ENCODE results near the gene TSACC.

Gene TSACC

DNA sequence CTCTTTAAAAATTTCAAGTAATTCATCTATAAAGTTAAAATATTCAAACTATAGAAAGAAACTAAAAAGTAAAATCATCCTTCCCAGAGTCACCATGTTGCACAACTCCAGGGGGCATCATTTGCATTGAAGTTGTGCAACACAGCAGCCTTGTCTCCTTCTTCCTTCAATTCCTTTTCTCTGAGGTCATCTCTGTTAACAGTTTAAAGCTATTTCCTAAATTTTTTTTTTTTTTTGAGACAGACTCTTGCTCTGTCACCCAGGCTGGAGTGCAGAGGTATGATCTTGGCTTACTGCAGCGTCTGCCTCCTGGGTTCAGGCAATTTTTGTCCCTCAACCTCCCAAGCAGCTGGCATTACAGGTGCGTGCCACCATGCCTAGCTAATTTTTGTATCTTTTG lies 37.8 kb downstream of the TSACC start:
- H3K27me3 ChIP-seq (replicated peaks): peaks cover 8% of the 10 kb centered on the region

DNA sequence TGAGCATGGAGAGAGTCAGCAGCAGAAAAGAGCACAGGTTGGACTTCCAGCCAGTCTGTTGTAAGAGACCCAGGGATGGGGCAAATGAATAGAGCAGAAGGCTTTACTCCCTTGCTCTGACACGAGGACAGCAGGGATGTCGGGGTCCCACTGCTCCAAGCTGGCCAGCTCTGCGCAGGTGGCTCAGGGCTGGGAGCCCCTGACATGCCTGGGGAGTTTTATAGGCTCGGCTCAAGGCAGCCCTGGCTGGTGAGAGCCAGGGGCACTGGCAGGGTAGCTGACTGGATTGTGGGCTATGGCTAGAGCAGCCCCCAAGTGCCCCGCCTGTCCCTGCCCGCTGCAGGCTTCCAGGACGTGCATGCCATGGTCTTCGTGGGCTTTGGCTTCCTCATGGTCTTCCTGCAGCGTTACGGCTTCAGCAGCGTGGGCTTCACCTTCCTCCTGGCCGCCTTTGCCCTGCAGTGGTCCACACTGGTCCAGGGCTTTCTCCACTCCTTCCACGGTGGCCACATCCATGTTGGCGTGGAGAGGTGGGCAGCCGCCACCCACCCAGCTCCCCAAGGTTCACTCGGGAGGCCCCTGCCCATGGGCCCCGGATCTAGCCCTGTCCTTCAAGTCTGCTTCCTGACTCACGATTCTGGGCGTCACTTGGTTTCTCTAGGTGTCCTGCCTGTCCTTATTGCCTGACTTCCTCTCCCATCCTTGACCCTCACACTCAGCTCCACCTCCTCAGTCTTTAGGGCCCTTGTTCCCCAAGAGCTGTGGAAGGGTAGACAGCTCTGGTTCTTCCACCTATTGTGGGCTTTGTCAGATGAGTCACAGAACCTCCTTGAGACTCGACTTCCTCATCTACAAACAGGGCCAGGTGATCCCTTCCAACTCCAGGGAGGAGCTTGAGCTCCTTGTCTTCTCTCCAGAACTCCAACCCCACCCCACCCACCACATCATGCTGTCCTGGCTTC lies 38.9 kb downstream of the TSACC start:
- DNase-seq: no peak
- TF ChIP-seq, protein P1, sequence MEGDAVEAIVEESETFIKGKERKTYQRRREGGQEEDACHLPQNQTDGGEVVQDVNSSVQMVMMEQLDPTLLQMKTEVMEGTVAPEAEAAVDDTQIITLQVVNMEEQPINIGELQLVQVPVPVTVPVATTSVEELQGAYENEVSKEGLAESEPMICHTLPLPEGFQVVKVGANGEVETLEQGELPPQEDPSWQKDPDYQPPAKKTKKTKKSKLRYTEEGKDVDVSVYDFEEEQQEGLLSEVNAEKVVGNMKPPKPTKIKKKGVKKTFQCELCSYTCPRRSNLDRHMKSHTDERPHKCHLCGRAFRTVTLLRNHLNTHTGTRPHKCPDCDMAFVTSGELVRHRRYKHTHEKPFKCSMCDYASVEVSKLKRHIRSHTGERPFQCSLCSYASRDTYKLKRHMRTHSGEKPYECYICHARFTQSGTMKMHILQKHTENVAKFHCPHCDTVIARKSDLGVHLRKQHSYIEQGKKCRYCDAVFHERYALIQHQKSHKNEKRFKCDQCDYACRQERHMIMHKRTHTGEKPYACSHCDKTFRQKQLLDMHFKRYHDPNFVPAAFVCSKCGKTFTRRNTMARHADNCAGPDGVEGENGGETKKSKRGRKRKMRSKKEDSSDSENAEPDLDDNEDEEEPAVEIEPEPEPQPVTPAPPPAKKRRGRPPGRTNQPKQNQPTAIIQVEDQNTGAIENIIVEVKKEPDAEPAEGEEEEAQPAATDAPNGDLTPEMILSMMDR (IDR thresholded peaks at IDR 0.05; ENCODE audit: low read depth, low read length, missing control alignments): no peak
- no peaks in the 10 kb centered on the region for H3K36me3 ChIP-seq (replicated peaks)
- H3K4me3 ChIP-seq (ENCODE audit: low read depth, low read length): no peak overlapping the region
- in situ Hi-C loops (cut with HindIII; ENCODE audit: low pct_ligation_motif_present, low sequenced_read_pairs): no loop called here
- no peak overlapping the region for H3K27ac ChIP-seq
- peaks cover 7% of the 10 kb centered on the region for H3K27me3 ChIP-seq (replicated peaks)

More for the DNA sequence above, 37.8 kb downstream of the TSACC start:
- Histone ChIP-seq H3K27ac (no peak overlapping the region), H3K36me3 (replicated peaks) (no peaks in the 10 kb centered on the region), H3K4me3 (ENCODE audit: low read depth, low read length) (no peak overlapping the region)
- no peak for DNase-seq
- TF ChIP-seq, protein P1 (IDR thresholded peaks at IDR 0.05; ENCODE audit: low read depth, low read length, missing control alignments): no peak
- in situ Hi-C loops (cut with HindIII; ENCODE audit: low pct_ligation_motif_present, low sequenced_read_pairs): no loop called here

DNA sequence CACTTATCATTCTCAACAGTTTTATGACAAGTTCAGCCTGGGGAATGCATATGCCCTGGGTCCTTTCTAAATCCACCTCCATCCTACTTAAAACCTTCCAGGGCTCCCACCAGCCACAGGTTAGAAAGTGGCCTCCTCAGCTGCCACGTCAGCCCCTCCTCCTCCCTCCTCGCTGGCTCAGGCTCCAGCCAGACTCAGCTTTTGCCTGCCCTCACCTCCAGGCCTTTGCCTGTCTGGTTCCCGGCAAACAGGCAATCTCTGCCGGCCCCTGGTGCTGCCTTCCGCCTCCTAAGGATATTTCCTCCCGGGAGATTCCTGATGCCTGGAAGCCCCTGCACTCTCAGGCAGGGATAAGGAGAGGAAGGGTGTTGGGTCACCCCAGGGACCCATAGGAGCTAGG lies 40.2 kb downstream of the TSACC start:
- in situ Hi-C loops (cut with HindIII; ENCODE audit: low pct_ligation_motif_present, low sequenced_read_pairs): no loop called here
- H3K4me3 ChIP-seq (ENCODE audit: low read depth, low read length): no peak overlapping the region
- no peaks in the 10 kb centered on the region for H3K27me3 ChIP-seq (replicated peaks)
- H3K36me3 ChIP-seq (replicated peaks): no peaks in the 10 kb centered on the region
- no peak for DNase-seq
- TF ChIP-seq, protein P1 (IDR thresholded peaks at IDR 0.05; ENCODE audit: low read depth, low read length, missing control alignments): no peak
- no peak overlapping the region for H3K27ac ChIP-seq

DNA sequence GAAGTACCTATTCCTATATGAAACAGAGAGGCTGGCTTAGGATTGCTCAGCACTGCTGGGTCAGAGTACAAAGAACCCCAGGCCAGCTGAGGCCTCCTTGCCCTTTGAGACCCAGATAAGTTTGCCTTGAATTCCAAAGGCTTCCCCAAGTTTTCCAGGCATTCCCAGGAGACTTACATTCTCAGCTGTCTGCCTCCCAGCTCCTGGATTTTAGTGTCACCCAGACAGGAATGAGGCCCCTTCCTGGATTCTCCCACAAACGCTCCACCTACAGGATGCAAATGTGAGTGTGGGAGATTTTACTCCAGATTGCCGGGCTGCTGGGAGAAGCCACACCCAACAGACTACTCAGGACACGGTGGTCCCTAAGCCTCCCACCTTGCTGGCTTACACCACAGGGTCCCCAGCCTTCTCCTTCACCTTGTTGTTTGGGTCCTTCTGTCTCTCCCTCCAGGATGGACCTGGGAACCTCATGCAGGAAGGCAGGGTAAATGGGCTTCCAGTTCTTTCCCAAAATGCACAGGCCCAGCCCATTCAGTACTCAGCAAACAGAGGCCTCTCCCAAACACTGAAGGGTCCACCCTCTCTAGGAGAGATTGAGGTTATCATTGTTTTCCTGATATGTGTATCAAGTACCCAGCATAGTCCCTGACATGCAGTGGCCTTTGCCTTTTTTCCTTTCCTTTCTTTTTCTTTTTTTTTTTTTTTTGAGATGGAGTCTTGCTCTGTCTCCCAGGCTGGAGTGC lies 41.3 kb downstream of the TSACC start:
- H3K36me3 ChIP-seq (replicated peaks): no peaks in the 10 kb centered on the region
- TF ChIP-seq, protein P1 (IDR thresholded peaks at IDR 0.05; ENCODE audit: low read depth, low read length, missing control alignments): peak; percentile 31
- in situ Hi-C loops (cut with HindIII; ENCODE audit: low pct_ligation_motif_present, low sequenced_read_pairs): no loop called here
- H3K4me3 ChIP-seq (ENCODE audit: low read depth, low read length): no peak overlapping the region
- H3K27ac ChIP-seq: no peak overlapping the region
- no peak for DNase-seq
- H3K27me3 ChIP-seq (replicated peaks): no peaks in the 10 kb centered on the region

DNA sequence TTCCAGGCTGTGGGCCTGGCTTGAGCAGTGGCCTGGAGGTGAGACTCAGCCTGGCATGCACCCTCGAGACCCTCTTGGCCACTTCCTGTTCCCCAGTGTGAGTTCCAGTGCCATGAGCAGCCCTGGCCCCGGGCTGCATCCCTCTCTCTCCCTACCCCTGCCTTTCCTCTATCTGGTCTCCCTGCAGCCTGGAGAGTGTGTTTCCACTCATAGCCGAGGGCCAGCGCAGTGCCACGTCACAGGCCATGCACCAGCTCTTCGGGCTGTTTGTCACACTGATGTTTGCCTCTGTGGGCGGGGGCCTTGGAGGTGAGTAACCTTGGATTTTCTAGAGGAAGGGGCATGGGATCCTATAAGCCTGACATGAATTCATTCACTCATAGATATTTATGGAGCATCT lies 44.2 kb downstream of the TSACC start:
- TF ChIP-seq, protein P1 (IDR thresholded peaks at IDR 0.05; ENCODE audit: low read depth, low read length, missing control alignments): no peak
- H3K36me3 ChIP-seq (replicated peaks): no peaks in the 10 kb centered on the region
- no peak overlapping the region for H3K4me3 ChIP-seq (ENCODE audit: low read depth, low read length)
- peaks cover 3% of the 10 kb centered on the region for H3K27me3 ChIP-seq (replicated peaks)
- DNase-seq: no peak
- H3K27ac ChIP-seq: no peak overlapping the region
- in situ Hi-C loops (cut with HindIII; ENCODE audit: low pct_ligation_motif_present, low sequenced_read_pairs): no loop called here
